ENCODE results near the gene INTS6. TPM values are rescaled to one million over a fixed set of nuclear protein-coding genes. Genes with fewer than 3 reads are reported as not detected.

Gene INTS6
- total RNA-seq, 4 donors from 2014 or later, result 33.5 to 62.0 (median 40.0) TPM

- TF ChIP-seq, protein P1, sequence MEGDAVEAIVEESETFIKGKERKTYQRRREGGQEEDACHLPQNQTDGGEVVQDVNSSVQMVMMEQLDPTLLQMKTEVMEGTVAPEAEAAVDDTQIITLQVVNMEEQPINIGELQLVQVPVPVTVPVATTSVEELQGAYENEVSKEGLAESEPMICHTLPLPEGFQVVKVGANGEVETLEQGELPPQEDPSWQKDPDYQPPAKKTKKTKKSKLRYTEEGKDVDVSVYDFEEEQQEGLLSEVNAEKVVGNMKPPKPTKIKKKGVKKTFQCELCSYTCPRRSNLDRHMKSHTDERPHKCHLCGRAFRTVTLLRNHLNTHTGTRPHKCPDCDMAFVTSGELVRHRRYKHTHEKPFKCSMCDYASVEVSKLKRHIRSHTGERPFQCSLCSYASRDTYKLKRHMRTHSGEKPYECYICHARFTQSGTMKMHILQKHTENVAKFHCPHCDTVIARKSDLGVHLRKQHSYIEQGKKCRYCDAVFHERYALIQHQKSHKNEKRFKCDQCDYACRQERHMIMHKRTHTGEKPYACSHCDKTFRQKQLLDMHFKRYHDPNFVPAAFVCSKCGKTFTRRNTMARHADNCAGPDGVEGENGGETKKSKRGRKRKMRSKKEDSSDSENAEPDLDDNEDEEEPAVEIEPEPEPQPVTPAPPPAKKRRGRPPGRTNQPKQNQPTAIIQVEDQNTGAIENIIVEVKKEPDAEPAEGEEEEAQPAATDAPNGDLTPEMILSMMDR (IDR thresholded peaks at IDR 0.05; ENCODE audit: low read depth), result no peak
Observed at GRCh38 chr13:51397262-51397941, 55.4 kb downstream of the INTS6 start.

DNA sequence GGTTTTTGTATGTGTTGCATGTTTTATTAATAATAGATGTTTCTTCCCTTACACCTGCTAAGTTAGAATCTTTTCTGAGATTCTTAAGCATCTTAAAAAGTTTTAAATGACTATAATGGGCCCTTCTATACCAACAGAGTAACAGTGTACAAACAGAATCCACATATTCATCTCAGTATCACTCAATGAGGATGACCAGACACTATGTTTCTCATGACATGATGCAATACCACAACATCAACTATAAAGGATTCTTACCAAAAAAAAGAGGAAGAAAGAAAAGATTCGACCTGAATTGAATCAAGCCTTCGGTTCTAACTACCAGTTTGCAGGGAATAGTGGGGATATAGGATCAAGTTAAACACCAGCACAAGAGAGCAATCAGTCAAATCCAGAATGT is 56.5 kb downstream of the INTS6 start:
- TF ChIP-seq, protein P1 (IDR thresholded peaks at IDR 0.05; ENCODE audit: low read depth), result no peak

GRCh38 chr13:51394724-51395123 is 58.1 kb downstream of the INTS6 start:
- TF ChIP-seq, protein P1 (IDR thresholded peaks at IDR 0.05; ENCODE audit: low read depth), result no peak

DNA sequence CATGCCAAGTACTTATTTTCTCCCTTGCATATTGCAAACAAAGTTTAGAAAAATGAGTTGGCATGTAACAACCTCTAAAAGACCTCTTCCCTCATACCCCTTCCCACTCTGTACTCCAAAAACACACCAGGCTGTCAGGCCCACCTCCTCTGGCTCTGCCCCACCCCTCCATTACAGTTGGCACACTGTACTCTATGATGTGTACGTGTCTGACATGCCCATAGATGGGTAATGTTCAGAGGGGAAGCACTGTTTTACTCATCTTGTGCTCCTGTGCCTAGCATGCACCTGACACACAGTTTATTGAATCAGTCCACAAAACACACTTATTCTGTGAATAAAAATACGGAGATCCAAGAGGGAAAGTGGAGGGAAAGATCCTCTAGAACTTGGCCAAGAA is 67.7 kb downstream of the INTS6 start:
- TF ChIP-seq, protein P1 (IDR thresholded peaks at IDR 0.05; ENCODE audit: low read depth), result no peak

DNA sequence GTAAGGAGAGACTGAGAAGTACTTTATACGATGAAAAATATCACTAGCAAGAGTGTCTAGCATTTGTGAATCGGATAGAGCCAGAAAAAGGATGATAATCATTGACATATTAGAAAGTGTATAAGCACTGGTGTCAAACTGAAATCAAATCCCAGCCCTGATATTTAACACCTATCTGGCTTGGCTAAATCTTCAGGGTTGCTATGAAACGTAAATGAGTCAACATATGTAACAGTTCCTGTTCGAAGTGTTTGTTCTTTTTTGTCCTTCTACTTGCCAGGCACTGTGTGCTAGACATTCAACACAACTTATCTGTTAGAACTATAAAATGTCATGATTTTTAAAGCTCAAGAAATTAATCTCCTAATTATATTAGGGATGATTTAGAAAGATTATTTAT is 72.6 kb downstream of the INTS6 start:
- TF ChIP-seq, protein P1 (IDR thresholded peaks at IDR 0.05; ENCODE audit: low read depth), result no peak

DNA sequence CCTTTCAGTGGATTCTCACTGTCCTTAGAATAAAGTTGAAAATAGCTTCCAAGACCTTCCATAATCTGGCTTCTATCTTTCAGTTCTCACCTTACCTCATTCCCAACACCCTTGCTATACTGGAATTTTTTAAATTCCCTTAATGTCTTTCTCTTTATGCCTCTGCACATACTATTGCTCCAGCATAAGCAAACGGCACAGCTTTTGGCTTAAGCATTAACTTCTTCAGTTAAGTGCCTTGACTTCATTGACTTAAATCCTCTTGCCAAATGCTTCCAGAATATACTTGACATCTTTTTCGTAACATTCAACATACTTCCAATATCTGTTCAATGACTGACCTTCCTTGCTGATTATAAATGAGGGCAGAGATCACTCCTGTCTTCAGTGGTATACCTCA is 79.4 kb downstream of the INTS6 start:
- TF ChIP-seq, protein P1 (IDR thresholded peaks at IDR 0.05; ENCODE audit: low read depth), result no peak

DNA sequence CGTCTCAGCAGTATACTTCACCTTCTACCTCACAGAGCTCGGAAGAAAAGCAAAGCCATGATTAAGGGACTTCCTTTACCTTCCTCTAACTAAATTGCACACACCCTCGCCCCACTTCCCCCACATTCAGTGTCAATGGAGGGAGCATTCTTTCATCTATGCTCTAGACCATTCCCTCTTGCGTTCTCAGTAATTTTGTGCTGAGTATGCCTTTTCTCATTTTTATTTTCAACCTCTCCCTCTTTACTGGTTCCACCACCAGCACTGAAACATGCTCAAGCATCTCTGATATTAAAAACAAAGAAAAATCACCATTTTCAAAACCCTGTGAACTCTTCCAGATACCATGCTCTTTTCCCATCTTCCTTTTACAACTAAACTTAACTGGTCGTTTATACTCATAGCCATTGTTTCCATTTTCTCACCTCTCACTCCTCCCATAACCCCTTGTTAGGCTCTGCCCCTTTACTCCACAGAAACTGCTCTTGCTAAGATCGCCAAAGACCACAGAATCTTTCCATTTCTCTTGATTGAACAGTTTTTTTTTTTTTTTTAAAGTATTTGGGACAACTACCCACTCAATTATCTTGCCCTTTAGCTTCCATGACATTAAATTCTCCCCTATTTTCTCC is 81.0 kb downstream of the INTS6 start:
- TF ChIP-seq, protein P1 (IDR thresholded peaks at IDR 0.05; ENCODE audit: low read depth), result no peak

All from subcutaneous adipose tissue (tissue), 4 donors.